Skeletal muscle cell (primary cell): ENCODE results near the gene SPAG17.

ENCODE experiments used
- DNase-seq: peaks from one replicate; pipeline ENCODE4 v3.0.0-alpha.2; 2010; ENCODE audit warnings: low read depth
- H3K4me3 ChIP-seq: 2 replicates; pipeline ENCODE4 v1.5.1; 2011; ENCODE audit warnings: low read depth, mild to moderate bottlenecking, control low read depth, low read length, moderate library complexity

SPAG17 gene

DNA sequence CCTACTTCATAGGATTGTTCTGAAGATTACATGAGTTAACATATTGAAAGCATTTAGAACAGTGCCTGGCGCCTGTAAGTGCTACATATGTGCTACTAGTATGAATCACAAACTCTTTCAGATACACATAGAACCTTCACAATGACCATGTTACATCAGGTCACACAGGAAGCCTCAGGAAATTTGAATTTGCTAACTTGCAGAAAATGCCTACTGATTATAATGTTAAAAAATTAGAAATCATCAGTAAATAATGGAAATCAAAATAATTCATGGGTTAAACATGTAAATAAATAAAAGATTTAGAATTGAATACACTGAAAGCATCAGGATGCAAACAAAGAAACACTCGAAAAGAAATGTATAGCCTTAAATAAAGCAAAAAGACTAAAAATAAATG is 94.9 kb downstream of the SPAG17 start:
- H3K4me3 ChIP-seq: no peak overlapping the region
- no peak for DNase-seq

DNA sequence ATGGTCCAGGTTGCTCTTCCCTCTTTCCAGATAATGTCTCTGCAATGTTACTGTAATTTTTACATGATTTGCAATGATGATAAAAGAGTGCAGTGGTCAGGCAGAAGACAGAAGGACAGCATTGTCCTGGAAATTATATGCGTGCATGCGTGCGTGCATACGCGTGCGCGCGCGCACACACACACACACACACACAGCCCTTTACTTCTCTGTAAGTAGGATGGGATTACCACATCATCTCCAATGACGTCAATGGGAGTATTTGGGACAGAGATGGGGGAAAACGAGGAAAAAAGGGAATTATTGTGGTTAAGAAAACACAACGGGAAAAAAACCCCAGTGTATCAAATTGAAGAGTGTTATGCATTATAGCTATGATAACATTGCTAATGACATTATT is 99.7 kb downstream of the SPAG17 start:
- no peak for DNase-seq
- H3K4me3 ChIP-seq: no peak overlapping the region

GRCh38 chr1:118084400-118084799 is 100.6 kb downstream of the SPAG17 start:
- DNase-seq: no peak
- H3K4me3 ChIP-seq: no peak overlapping the region

DNA sequence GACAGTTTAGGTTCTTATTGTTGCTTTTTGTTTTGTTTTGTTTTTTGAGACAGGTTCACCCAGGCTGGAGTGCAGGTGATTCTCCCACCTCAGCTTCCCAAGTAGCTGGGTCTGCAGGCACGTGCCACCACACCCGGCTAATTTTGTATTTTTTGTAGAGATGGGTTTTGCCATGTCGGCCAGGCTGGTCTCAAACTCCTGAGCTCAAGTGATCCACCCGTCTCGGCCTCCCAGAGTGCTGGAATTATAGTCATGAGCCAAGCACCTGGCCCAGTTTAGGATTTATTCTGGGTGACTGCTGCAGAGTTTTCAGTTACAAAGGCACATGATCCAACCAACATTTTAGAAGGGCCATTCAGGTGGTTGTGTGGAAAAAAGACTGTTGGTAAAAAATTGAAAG is 102.0 kb downstream of the SPAG17 start:
- no peak overlapping the region for H3K4me3 ChIP-seq
- DNase-seq: no peak

DNA sequence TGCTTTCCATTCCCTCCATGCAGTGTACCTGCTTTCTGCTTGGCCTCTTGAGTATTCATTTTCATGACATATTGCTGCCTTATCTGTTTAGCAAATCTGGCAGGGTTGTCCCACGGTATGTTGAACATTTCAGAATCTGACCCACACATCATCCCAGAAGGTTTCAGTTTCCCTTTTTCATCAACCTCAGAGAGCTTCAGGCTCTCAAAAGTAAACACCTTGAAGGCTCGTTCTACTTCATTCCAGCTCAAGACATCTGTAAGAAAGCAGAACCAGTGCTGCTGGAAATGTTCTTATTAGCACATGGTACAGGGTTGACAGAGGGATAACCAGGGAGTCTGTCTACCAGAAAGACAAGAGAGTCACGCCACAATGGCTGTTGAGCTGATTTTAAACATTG is 103.6 kb downstream of the SPAG17 start:
- DNase-seq: no peak
- no peak overlapping the region for H3K4me3 ChIP-seq

DNA sequence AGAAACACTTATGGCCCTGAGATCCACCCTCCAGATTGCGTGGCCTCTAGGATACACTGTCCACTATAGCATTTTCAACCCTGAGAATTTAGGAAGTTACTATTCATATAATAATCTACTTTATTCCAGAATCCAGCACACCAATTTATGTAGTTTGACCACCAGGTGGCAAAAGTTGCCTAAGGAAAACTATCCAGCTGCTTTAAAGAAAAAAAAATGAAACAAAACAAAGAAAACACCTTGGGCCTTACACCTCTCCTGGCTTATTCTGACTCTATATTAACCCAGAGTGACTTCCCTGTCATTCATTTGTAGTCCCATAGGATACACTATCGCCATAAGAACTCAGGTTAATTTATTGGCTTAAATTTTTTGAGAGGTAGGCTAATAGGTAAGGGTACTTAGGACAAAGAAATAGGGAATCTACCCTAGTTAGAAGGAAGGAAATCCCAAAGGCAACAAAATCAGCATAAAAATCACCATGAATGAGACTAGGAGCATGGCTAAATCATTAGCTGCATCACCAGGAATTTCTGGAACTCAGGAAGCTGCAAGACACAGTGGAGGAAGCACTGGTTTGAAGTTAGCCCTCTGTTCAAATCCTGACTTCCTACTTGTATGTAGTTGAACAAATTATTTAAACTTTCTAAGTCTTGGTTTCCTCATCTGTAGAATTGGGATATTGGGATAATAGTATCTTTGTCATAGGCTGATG is 107.5 kb downstream of the SPAG17 start:
- H3K4me3 ChIP-seq: no peak overlapping the region
- no peak for DNase-seq

DNA sequence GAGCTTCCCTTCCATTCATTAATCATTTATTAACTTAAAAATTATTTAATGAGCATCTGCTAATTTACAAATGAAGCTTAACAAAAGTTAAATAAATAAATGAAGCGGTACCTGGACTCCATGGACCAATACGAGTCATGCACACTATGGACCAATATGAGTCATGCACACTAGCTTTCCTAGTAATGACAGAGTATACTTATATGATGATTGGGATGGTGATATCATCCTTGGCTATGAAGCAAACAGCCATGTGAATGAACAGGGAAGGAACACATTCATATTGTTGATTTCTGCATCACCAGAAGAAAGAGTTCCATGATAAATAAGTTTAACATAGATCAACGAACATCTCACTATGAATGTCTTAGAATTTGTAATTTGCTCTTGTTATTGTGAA is 109.9 kb downstream of the SPAG17 start:
- peak; percentile 14 for DNase-seq
- H3K4me3 ChIP-seq: no peak overlapping the region

GRCh38 chr1:118073648-118074435 is 111.2 kb downstream of the SPAG17 start:
- H3K4me3 ChIP-seq: no peak overlapping the region
- no peak for DNase-seq

GRCh38 chr1:118049981-118050380 is 135.0 kb downstream of the SPAG17 start:
- no peak overlapping the region for H3K4me3 ChIP-seq
- DNase-seq: no peak

DNA sequence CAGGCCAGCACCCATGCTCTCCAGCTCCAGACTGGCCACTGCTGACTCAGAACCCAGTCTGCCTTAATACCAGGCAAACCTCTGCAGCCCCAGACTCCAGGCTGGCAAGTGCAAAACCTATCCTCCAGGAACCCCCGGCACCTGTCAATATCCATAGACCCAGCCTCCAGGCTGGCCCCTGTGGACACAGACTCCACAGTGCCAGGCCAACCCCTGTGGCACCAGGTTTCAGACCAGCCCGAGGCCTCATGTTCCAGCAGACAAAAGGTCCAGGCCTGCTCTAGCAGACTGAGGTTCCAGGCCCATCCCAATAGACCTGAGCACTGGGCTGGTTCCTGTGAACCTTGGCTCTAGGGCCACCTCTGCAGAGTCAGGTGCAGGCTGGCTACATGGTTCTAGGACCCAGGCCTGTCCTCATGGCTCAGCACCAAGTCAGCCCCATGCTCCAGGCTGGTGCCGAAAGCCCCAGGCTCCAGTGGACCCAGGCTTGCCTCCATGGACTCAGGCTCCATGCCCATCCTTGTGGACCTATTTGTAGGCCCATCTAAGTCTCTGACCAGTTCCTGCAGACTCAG is 137.3 kb downstream of the SPAG17 start:
- H3K4me3 ChIP-seq: no peak overlapping the region
- no peak for DNase-seq

GRCh38 chr1:118047006-118047649 is 137.9 kb downstream of the SPAG17 start:
- no peak overlapping the region for H3K4me3 ChIP-seq

DNA sequence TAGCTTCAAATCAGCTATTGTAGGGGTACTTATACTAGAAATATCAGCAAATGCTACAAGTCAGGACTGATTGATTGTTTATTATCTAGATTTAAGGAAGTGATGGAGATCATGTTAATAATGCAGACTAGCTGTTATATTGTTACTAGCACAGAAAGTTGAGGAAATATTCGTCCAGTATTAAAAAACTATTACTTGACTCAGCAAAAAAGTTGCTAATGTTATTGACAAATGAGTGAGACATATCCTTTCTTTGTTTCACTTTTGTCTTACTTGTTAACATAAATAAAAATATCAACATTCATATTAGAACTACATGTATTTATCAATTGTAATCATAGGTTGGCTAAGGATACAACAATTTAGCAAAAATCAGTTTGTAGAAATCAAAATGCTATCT is 141.4 kb downstream of the SPAG17 start:
- no peak overlapping the region for H3K4me3 ChIP-seq
- no peak for DNase-seq

More at GRCh38 chr1:118047006-118047649, 137.9 kb downstream of the SPAG17 start:
- DNase-seq: no peak

DNA sequence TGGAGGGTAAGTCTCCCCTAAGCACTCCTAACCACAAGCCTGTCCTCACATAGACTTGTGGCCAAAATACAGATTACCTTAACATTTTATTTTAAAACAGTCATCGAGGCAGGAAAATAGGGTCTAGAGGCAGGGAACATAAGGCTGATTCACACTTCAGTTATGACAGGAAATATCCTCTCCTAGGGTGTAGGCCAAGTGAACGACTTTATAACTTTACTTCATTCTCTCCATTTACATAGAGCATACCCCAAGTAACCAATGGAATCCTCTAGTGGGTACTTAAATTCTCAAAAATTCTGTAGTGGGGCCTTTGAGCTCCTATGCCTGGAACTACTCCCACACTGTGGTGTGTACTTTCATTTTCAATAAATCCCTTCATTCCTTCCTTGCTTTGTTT is 142.5 kb downstream of the SPAG17 start:
- H3K4me3 ChIP-seq: no peak overlapping the region
- peak; percentile 25 for DNase-seq

DNA sequence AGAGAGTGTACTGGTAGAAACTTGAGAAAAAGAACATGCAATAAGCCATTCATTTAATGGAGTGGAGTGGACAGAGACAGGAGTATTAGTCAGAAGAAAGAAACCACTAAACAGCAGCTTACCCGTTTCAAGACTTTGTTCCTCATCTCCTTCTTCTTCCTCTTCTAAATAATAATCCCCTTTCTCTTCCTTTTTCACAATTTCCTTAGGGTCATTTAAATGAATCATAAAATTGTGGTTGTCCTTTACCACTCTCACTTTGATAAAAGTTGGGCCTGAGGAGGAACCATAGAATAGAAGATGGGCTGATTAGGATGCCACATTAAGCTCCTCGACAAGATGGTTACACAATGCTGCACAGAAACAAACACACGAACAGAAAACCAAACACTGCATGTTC is 145.9 kb downstream of the SPAG17 start:
- DNase-seq: no peak
- no peak overlapping the region for H3K4me3 ChIP-seq

DNA sequence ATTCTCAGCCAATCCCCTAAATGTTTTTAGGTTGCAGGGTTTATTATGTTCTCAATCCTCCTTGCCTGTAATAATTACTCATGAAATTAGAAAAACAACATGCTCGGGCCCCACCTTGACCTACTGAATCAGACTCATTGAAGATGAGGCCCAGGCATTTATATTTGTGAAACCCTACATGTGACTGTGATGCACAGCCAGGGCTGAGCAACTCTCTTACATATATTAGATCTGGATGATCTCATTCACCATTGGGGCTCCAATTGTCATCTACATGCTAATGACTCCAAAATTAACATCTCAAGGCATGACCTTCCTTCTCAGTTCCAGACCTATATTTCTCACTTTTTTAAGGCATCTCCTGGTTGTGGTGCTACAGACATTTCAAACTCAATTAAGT is 152.1 kb downstream of the SPAG17 start:
- no peak overlapping the region for H3K4me3 ChIP-seq
- DNase-seq: no peak

GRCh38 chr1:118028267-118028666 is 156.8 kb downstream of the SPAG17 start:
- H3K4me3 ChIP-seq: no peak overlapping the region
- no peak for DNase-seq

GRCh38 chr1:118023199-118023598 is 161.8 kb downstream of the SPAG17 start:
- no peak overlapping the region for H3K4me3 ChIP-seq
- no peak for DNase-seq

DNA sequence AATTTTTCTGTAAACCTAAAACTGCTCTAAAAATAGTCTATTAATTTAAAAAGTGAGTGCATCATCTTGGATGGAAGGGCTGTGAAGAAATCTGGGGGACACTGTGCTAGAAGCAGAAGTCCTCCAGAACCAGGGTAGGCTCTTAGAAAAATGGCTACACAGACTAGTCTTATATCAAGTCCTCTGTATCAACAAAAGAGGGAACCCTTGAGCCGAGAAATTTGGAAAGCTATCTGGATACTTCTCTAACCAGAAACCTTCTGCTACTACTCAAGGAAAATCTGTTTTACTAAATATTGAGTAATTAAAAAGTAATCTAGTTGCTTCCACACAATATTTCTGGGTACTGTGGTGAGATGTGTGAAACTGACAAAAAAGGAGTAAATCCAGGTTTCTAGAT is 163.4 kb downstream of the SPAG17 start:
- no peak overlapping the region for H3K4me3 ChIP-seq
- DNase-seq: no peak

GRCh38 chr1:118018060-118018459 is 167.0 kb downstream of the SPAG17 start:
- H3K4me3 ChIP-seq: no peak overlapping the region
- no peak for DNase-seq

DNA sequence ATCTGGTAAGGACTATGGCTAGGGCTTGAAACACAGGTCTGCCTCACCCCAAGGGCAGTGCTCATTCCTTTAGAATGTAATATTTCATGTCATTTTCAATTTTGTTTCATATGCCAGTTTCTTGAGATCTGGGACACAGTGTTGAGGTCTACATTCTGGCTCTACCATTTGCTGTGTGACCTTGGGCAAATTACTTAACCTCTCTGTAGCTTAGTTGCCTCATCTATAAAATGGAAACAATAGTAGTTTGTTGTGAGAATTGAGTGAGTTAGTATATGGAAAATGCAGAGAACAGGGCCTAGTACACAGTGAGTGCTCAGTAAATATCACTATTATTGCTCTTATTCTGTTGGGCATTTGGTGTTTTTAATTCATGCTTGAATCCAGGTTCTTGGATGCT is 171.1 kb downstream of the SPAG17 start:
- no peak overlapping the region for H3K4me3 ChIP-seq
- no peak for DNase-seq
